22Rv1 (cell line): ENCODE results near the gene CRKL.
A peak's percentile ranks its signal among the peaks of the same experiment; 100 is the strongest.

Source experiments
- H3K27ac ChIP-seq: fragments of 450-650 bp; 2 replicates; pipeline ENCODE4 v1.5.1; 2017
- CTCF ChIP-seq: fragments of 450-650 bp; IDR thresholded peaks from 2 replicates; pipeline ENCODE4 v1.5.1; 2017; ENCODE audit warnings: mild to moderate bottlenecking
- ZFX ChIP-seq: fragments of 450-650 bp; IDR thresholded peaks from 2 replicates; pipeline ENCODE4 v1.6.1; 2017; ENCODE audit warnings: antibody characterized with exemption, borderline replicate concordance

CRKL gene

GRCh38 chr22:20996598-20997535, 79.7 kb downstream of the CRKL start:
- TF ChIP-seq ZFX (no peak), CTCF (no peak)
- no peak overlapping the region for H3K27ac ChIP-seq

GRCh38 chr22:20997536-20998257, 80.5 kb downstream of the CRKL start:
- peak overlapping the region; percentile 99 for H3K27ac ChIP-seq
- TF ChIP-seq ZFX (no peak), CTCF (no peak)

- TF ChIP-seq CTCF (no peak), ZFX (no peak)
- H3K27ac ChIP-seq: peak overlapping the region; percentile 99
Observed at GRCh38 chr22:20998411-20999336, 81.5 kb downstream of the CRKL start.

- peak overlapping the region; percentile 99 for H3K27ac ChIP-seq
- TF ChIP-seq ZFX: no peak
- TF ChIP-seq CTCF: no peak
Observed at GRCh38 chr22:20999350-21000206, 82.4 kb downstream of the CRKL start.

- H3K27ac ChIP-seq: peak overlapping the region; percentile 99
- TF ChIP-seq ZFX (no peak), CTCF (no peak)
Observed at GRCh38 chr22:21000207-21000986, 83.2 kb downstream of the CRKL start.
